ENCODE results near the gene NUMBL.

DNA sequence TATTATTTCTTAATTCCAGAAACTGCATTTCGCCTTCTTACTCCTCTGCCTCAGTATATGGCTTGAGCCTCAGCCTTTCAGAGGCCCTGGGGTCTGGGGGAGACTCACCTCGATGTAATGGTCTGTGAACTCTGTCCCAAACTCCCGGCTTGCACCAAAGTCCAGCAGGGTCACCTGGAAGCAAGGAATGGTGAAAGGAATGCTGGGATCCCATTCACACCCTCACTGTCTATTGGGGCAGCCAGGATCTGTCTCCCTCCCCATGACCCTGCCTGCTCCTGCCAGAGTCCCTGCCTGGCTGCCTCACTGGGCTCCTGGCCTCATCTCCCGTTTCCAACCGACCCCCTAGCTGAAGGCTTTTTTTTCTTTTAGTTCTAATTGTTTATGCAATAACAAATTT lies 5.4 kb upstream of the NUMBL start:
- TF ChIP-seq, protein P1, sequence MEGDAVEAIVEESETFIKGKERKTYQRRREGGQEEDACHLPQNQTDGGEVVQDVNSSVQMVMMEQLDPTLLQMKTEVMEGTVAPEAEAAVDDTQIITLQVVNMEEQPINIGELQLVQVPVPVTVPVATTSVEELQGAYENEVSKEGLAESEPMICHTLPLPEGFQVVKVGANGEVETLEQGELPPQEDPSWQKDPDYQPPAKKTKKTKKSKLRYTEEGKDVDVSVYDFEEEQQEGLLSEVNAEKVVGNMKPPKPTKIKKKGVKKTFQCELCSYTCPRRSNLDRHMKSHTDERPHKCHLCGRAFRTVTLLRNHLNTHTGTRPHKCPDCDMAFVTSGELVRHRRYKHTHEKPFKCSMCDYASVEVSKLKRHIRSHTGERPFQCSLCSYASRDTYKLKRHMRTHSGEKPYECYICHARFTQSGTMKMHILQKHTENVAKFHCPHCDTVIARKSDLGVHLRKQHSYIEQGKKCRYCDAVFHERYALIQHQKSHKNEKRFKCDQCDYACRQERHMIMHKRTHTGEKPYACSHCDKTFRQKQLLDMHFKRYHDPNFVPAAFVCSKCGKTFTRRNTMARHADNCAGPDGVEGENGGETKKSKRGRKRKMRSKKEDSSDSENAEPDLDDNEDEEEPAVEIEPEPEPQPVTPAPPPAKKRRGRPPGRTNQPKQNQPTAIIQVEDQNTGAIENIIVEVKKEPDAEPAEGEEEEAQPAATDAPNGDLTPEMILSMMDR (IDR thresholded peaks at IDR 0.05) = no peak
- TF ChIP-seq ZFX (IDR thresholded peaks at IDR 0.05; ENCODE audit: borderline replicate concordance) = no peak
